A673 (cell line): ENCODE data around the gene P4HB. TPM values are rescaled to one million over a fixed set of nuclear protein-coding genes. Genes with fewer than 3 reads are reported as not detected.

Experiments used
- BruUV-seq: library from RNA; stranded (reverse); fragments of 400-500 nt; replicated peaks from 2 replicates; lab custom pipeline; 2021; lab: Mats Ljungman, UMichigan
- CTCF ChIA-PET: fragments of 300-600 bp; sonication (Branson Sonifier 250); formaldehyde crosslinking; loops from one replicate; lab custom pipeline; 2022; ENCODE audit warnings: antibody characterized with exemption; lab: Charles Lee
- POLR2A ChIA-PET: fragments of 300-600 bp; sonication (Branson Sonifier 250); formaldehyde crosslinking; loops from one replicate; lab custom pipeline; 2022; ENCODE audit warnings: antibody characterized with exemption; ENCODE audit not compliant: low non-redundant PET; lab: Charles Lee
- DNase-seq: peaks from one replicate; pipeline ENCODE4 v3.0.0-alpha.2; 2015; ENCODE audit warnings: low spot score
- H3K27ac ChIP-seq: fragments of 200-600 bp; sonication (generic); 2 replicates; pipeline ENCODE4 v1.5.1; 2016; ENCODE audit warnings: mixed run types, low read depth, mild to moderate bottlenecking, mixed read lengths, antibody characterized with exemption, low read length; ENCODE audit not compliant: poor library complexity, severe bottlenecking
- H3K27me3 ChIP-seq: fragments of 200-600 bp; sonication (generic); replicated peaks from 2 replicates; pipeline ENCODE4 v1.6.1; 2017; ENCODE audit warnings: mixed run types, low read depth, mild to moderate bottlenecking, mixed read lengths, antibody characterized with exemption, low read length; ENCODE audit not compliant: insufficient read depth, poor library complexity
- H3K36me3 ChIP-seq: fragments of 200-600 bp; sonication (generic); 2 replicates; pipeline ENCODE4 v1.6.1; 2016; ENCODE audit warnings: mixed run types, mild to moderate bottlenecking, mixed read lengths, antibody characterized with exemption, low read length; ENCODE audit not compliant: insufficient read depth, poor library complexity, severe bottlenecking
- H3K4me1 ChIP-seq: fragments of 200-600 bp; sonication (generic); 2 replicates; pipeline ENCODE4 v1.6.1; 2017; ENCODE audit warnings: mixed run types, mild to moderate bottlenecking, mixed read lengths, antibody characterized with exemption, low read length; ENCODE audit not compliant: insufficient read depth, poor library complexity, severe bottlenecking
- H3K4me3 ChIP-seq: fragments of 200-600 bp; sonication (generic); 2 replicates; pipeline ENCODE4 v1.5.1; 2016; ENCODE audit warnings: low read depth, mixed run types, mild to moderate bottlenecking, mixed read lengths, low read length; ENCODE audit not compliant: poor library complexity, severe bottlenecking
- H3K9me3 ChIP-seq: fragments of 200-600 bp; sonication (generic); 2 replicates; pipeline ENCODE4 v1.6.1; 2016; ENCODE audit warnings: mixed run types, low read depth, mild to moderate bottlenecking, mixed read lengths, antibody characterized with exemption, low read length; ENCODE audit not compliant: poor library complexity, severe bottlenecking
- CTCF ChIP-seq: fragments of 300-800, 200-600 bp; sonication (generic); conservative IDR thresholded peaks from 2 replicates; pipeline ENCODE4 v1.5.1; 2017; ENCODE audit warnings: low read depth, mild to moderate bottlenecking, antibody characterized with exemption, low read length, moderate library complexity, mixed read lengths
- EZH2 ChIP-seq: fragments of 200-600 bp; sonication (generic); IDR thresholded peaks from 2 replicates; pipeline ENCODE4 v1.6.1; 2017; ENCODE audit warnings: borderline replicate concordance, low read depth, mild to moderate bottlenecking, mixed read lengths, antibody characterized with exemption, low read length; ENCODE audit not compliant: poor library complexity, severe bottlenecking
- intact Hi-C: fragments of 100-400 bp; cut with micrococcal nuclease; formaldehyde crosslinking; loops from one replicate; pipeline ENCODE4 v1.10.0; 2022; ENCODE audit not compliant: unreplicated experiment
- total RNA-seq: library from RNA; stranded (reverse); gene quantifications from 2 replicates; pipeline ENCODE4 v1.2.3, GENCODE V29; 2021

P4HB gene
- total RNA-seq, 1 experiment from 2014 or later = 503 TPM

DNA sequence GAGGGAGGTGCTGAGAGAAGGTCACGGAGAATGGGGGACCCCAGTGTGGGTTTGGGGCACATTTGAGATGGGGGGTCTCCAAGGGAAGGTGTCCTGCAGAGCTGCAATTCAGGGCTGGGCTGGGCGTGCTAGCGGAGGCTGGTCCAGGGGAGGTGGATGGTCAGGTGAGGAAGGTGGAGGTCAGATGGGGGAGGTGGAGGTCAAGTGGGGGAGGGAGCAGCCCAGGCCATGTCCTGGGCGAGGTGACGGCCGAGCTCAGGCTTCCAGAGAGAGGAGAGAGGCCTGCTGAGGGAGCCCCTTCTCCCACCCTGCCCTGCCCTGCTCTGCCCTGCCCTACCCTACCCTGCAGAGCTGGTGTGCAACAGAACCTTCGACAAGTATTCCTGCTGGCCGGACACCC, 49.9 kb downstream of the P4HB start:
- H3K4me3 ChIP-seq = no peak overlapping the region
- intact Hi-C loops = no loop called here
- ChIA-PET POLR2A (no interaction called here), CTCF (interaction anchor here (0.6 kb wide), 1 partner anchor 181 kb away, joined by 4 read pairs; no protein-coding TSS in a partner anchor)
- no peaks in the 10 kb centered on the region for H3K9me3 ChIP-seq
- BruUV-seq = no TSS peak
- no peaks in the 10 kb centered on the region for H3K4me1 ChIP-seq
- no peak overlapping the region for H3K27ac ChIP-seq
- TF ChIP-seq EZH2 = no peak
- no peak for TF ChIP-seq CTCF
- peaks cover 42% of the 10 kb centered on the region for H3K27me3 ChIP-seq
- no peaks in the 10 kb centered on the region for H3K36me3 ChIP-seq
- DNase-seq = no peak

- TF ChIP-seq EZH2 (no peak), CTCF (no peak)
- no peaks in the 10 kb centered on the region for H3K36me3 ChIP-seq
- H3K27me3 ChIP-seq = peaks cover 51% of the 10 kb centered on the region
- no peaks in the 10 kb centered on the region for H3K9me3 ChIP-seq
- H3K4me1 ChIP-seq = no peaks in the 10 kb centered on the region
- H3K4me3 ChIP-seq = no peak overlapping the region
- no peak for DNase-seq
- H3K27ac ChIP-seq = no peak overlapping the region
- POLR2A ChIA-PET = no interaction called here
- intact Hi-C loops = no loop called here
- CTCF ChIA-PET = no interaction called here
- BruUV-seq = no TSS peak
Measured at GRCh38 chr17:81809556-81809998, 50.8 kb downstream of the P4HB start.

- H3K36me3 ChIP-seq = no peaks in the 10 kb centered on the region
- no peaks in the 10 kb centered on the region for H3K9me3 ChIP-seq
- no TSS peak for BruUV-seq
- H3K4me3 ChIP-seq = no peak overlapping the region
- DNase-seq = no peak
- intact Hi-C loops = no loop called here
- CTCF ChIA-PET = interaction anchor here (0.5 kb wide), 1 partner anchor 135 kb away, joined by 5 read pairs; no protein-coding TSS in a partner anchor
- POLR2A ChIA-PET = no interaction called here
- peaks cover 57% of the 10 kb centered on the region for H3K27me3 ChIP-seq
- TF ChIP-seq EZH2 = no peak
- TF ChIP-seq CTCF = no peak
- H3K27ac ChIP-seq = no peak overlapping the region
- no peaks in the 10 kb centered on the region for H3K4me1 ChIP-seq
Measured at GRCh38 chr17:81808778-81809555, 51.4 kb downstream of the P4HB start.
